SK-N-SH treated with all-trans-retinoic acid at 6 μM for 48 hours (cell line): ENCODE data around the gene ABCD3.
"Not testable (repeated sequence)": the region's sequence is repeated elsewhere in the genome, so short reads cannot be mapped to it uniquely, and the experiment has no call there.

ENCODE experiments used
- ATAC-seq: fragments of 200-7000 bp; cut with Tn5 transposase; 3 replicates; pipeline ENCODE4 v1.9.1; 2020; ENCODE audit warnings: mild to moderate bottlenecking, moderate library complexity
- ARNTL ChIP-seq: fragments of 450-650 bp; formaldehyde crosslinking; IDR thresholded peaks from 2 replicates; pipeline ENCODE4 v1.5.0; 2020; ENCODE audit warnings: low read depth, mild to moderate bottlenecking, moderate library complexity, borderline replicate concordance
- CSDC2 ChIP-seq: fragments of 250-450 bp; sonication (Bioruptor Pico); IDR thresholded peaks from 2 replicates; pipeline ENCODE4 v1.5.0; 2020; ENCODE audit warnings: mild to moderate bottlenecking, moderate library complexity
- ESRRG ChIP-seq: fragments of 250-450 bp; sonication (Bioruptor Pico); IDR thresholded peaks from 2 replicates; pipeline ENCODE4 v1.6.1; 2021; ENCODE audit warnings: mild to moderate bottlenecking
- GLIS3 ChIP-seq: fragments of 250-450 bp; sonication (Bioruptor Pico); IDR thresholded peaks from 2 replicates; pipeline ENCODE4 v1.5.0; 2020; ENCODE audit warnings: mild to moderate bottlenecking, moderate library complexity
- ISL1 ChIP-seq: fragments of 250-450 bp; sonication (Bioruptor Pico); IDR thresholded peaks from 2 replicates; pipeline ENCODE4 v2.1.2; 2022; ENCODE audit warnings: mild to moderate bottlenecking, moderate library complexity
- OSR1 ChIP-seq: fragments of 250-450 bp; sonication (Bioruptor Pico); IDR thresholded peaks from 2 replicates; pipeline ENCODE4 v1.8.0; 2022; ENCODE audit warnings: moderate library complexity, mild to moderate bottlenecking, inconsistent platforms
- PPARA ChIP-seq: fragments of 250-450 bp; sonication (Bioruptor Pico); IDR thresholded peaks from 2 replicates; pipeline ENCODE4 v1.5.0; 2020; ENCODE audit warnings: mild to moderate bottlenecking, borderline replicate concordance
- SNAI2 ChIP-seq: fragments of 250-450 bp; sonication (Bioruptor Pico); IDR thresholded peaks from 2 replicates; pipeline ENCODE4 v1.5.0; 2020; ENCODE audit warnings: mild to moderate bottlenecking, moderate library complexity
- ZC3H10 ChIP-seq: fragments of 250-450 bp; sonication (Bioruptor Pico); IDR thresholded peaks from 2 replicates; pipeline ENCODE4 v1.5.1; 2021; ENCODE audit warnings: mild to moderate bottlenecking, moderate library complexity
- ZFP30 ChIP-seq: fragments of 450-650 bp; formaldehyde crosslinking; IDR thresholded peaks from 2 replicates; pipeline ENCODE4 v1.5.0; 2022; ENCODE audit warnings: mild to moderate bottlenecking, moderate library complexity
- ZNF70 ChIP-seq: fragments of 450-650 bp; formaldehyde crosslinking; IDR thresholded peaks from 2 replicates; pipeline ENCODE4 v1.5.0; 2020; ENCODE audit warnings: mild to moderate bottlenecking, moderate library complexity
- TF ChIP-seq, protein P1 (sequence below): fragments of 250-450 bp; sonication (Bioruptor Pico); IDR thresholded peaks from 2 replicates; pipeline ENCODE4 v1.8.0; 2020; ENCODE audit warnings: mild to moderate bottlenecking, moderate library complexity, borderline replicate concordance
- TF ChIP-seq, protein P2 (sequence below): fragments of 250-450 bp; sonication (Bioruptor Pico); IDR thresholded peaks from 2 replicates; pipeline ENCODE4 v1.8.0; 2021; ENCODE audit warnings: low read depth, mild to moderate bottlenecking, moderate library complexity, borderline replicate concordance
- TF ChIP-seq, protein P3 (sequence below): fragments of 250-450 bp; sonication (Bioruptor Pico); IDR thresholded peaks from 2 replicates; pipeline ENCODE4 v1.5.0; 2020; ENCODE audit warnings: mild to moderate bottlenecking, moderate library complexity
- TF ChIP-seq, protein P4 (sequence below): fragments of 250-450 bp; sonication (Bioruptor Pico); IDR thresholded peaks from 2 replicates; pipeline ENCODE4 v1.5.1; 2021; ENCODE audit warnings: mild to moderate bottlenecking, moderate library complexity

Gene ABCD3

DNA sequence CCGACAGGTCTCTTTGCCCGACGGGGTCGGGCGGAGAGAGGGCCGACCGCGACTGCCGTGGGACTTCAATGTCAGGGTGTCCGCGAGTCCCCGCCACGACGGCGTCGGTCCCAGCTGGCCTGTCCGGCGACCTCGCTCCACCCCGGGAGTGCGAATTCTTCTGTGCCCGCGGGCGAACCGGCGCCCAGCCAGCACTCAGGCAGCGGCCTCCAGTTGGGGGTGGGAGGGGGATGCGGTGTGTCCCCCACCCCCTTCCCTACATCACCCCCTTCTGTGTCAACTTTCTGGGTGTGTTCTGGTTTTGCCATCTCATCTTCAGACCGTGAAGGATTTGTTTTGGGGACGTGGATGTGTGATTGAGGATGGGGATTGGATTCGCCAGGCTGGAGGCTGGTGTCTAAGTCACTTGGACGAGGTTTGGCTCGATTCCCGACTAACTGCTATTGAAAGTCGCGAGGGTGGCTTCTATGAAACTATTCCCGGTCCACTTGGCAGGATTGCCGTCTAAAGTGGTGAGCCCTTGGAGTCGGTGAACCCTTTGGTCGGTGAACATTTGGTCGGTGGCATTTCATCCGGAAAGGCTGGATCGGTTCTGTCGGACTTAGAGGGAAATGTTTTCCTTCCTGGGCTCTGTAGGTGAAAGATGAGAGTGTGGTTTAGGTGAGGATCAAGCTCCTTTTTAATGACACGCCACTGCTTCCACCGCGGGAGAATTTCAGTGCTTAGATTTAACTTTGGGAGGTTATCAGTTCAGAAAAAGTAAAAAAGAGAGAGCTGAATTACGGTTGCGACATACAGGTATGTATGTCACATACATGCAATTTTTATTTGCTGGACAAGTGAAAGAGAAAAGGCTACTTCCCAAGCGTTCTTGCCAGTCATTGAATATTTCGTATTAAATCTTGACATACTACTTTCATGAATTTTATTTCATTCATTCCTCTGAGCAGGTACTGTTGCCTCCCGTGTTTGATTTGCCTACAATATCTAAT is 771 bp downstream of the ABCD3 start:
- peak; percentile 36 for ATAC-seq
- TF ChIP-seq PPARA (CRISPR knock-in tag) (no peak), SNAI2 (CRISPR knock-in tag) (no peak), CSDC2 (CRISPR knock-in tag) (no peak), ZC3H10 (CRISPR knock-in tag) (no peak), ESRRG (CRISPR knock-in tag) (no peak), OSR1 (CRISPR knock-in tag) (no peak), ISL1 (CRISPR knock-in tag) (no peak), ZNF70 (CRISPR knock-in tag) (no peak), ARNTL (CRISPR knock-in tag) (no peak), ZFP30 (CRISPR knock-in tag) (no peak), GLIS3 (CRISPR knock-in tag) (no peak)
- TF ChIP-seq, protein P1, sequence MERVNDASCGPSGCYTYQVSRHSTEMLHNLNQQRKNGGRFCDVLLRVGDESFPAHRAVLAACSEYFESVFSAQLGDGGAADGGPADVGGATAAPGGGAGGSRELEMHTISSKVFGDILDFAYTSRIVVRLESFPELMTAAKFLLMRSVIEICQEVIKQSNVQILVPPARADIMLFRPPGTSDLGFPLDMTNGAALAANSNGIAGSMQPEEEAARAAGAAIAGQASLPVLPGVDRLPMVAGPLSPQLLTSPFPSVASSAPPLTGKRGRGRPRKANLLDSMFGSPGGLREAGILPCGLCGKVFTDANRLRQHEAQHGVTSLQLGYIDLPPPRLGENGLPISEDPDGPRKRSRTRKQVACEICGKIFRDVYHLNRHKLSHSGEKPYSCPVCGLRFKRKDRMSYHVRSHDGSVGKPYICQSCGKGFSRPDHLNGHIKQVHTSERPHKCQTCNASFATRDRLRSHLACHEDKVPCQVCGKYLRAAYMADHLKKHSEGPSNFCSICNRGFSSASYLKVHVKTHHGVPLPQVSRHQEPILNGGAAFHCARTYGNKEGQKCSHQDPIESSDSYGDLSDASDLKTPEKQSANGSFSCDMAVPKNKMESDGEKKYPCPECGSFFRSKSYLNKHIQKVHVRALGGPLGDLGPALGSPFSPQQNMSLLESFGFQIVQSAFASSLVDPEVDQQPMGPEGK, result no peak
- TF ChIP-seq, protein P2, sequence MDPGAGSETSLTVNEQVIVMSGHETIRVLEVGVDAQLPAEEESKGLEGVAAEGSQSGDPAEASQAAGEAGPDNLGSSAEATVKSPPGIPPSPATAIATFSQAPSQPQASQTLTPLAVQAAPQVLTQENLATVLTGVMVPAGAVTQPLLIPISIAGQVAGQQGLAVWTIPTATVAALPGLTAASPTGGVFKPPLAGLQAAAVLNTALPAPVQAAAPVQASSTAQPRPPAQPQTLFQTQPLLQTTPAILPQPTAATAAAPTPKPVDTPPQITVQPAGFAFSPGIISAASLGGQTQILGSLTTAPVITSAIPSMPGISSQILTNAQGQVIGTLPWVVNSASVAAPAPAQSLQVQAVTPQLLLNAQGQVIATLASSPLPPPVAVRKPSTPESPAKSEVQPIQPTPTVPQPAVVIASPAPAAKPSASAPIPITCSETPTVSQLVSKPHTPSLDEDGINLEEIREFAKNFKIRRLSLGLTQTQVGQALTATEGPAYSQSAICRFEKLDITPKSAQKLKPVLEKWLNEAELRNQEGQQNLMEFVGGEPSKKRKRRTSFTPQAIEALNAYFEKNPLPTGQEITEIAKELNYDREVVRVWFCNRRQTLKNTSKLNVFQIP (CRISPR knock-in tag), result no peak
- TF ChIP-seq, protein P3, sequence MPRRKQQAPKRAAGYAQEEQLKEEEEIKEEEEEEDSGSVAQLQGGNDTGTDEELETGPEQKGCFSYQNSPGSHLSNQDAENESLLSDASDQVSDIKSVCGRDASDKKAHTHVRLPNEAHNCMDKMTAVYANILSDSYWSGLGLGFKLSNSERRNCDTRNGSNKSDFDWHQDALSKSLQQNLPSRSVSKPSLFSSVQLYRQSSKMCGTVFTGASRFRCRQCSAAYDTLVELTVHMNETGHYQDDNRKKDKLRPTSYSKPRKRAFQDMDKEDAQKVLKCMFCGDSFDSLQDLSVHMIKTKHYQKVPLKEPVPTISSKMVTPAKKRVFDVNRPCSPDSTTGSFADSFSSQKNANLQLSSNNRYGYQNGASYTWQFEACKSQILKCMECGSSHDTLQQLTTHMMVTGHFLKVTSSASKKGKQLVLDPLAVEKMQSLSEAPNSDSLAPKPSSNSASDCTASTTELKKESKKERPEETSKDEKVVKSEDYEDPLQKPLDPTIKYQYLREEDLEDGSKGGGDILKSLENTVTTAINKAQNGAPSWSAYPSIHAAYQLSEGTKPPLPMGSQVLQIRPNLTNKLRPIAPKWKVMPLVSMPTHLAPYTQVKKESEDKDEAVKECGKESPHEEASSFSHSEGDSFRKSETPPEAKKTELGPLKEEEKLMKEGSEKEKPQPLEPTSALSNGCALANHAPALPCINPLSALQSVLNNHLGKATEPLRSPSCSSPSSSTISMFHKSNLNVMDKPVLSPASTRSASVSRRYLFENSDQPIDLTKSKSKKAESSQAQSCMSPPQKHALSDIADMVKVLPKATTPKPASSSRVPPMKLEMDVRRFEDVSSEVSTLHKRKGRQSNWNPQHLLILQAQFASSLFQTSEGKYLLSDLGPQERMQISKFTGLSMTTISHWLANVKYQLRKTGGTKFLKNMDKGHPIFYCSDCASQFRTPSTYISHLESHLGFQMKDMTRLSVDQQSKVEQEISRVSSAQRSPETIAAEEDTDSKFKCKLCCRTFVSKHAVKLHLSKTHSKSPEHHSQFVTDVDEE (CRISPR knock-in tag), result no peak
- TF ChIP-seq, protein P4, sequence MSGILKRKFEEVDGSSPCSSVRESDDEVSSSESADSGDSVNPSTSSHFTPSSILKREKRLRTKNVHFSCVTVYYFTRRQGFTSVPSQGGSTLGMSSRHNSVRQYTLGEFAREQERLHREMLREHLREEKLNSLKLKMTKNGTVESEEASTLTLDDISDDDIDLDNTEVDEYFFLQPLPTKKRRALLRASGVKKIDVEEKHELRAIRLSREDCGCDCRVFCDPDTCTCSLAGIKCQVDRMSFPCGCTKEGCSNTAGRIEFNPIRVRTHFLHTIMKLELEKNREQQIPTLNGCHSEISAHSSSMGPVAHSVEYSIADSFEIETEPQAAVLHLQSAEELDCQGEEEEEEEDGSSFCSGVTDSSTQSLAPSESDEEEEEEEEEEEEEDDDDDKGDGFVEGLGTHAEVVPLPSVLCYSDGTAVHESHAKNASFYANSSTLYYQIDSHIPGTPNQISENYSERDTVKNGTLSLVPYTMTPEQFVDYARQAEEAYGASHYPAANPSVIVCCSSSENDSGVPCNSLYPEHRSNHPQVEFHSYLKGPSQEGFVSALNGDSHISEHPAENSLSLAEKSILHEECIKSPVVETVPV (CRISPR knock-in tag), result no peak

DNA sequence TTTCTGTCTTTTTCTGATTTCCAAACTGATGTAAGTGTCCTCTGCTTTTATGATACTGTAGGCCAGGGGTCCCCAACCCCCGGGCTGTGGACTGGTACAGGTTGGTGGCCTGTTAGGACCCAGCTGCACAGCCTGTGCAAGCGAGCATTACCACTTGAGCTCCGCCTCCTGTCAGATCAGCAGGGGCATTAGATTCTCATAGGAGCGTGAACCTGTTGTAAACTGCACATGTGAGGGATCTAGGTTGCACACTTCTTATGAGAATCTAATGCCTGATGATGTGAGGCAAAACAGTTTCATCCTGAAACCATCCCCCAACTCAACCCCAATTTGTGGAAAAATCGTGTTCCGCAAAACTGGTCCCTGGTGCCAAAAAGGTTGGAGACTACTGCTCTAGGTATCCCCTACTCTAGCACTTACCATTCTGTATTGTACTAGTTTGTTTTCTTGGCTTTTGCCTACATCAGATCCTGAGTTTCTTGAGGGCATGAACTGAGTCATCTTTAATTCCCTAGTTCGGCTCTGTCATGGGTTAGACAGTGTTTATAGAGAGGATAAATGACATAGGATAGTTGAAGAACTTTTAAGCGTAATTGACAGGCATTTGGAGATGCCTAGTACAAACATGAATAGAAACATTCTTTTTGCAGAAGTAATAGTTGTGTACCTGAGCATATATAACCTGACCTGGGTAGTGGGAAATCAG is 4.1 kb downstream of the ABCD3 start:
- no peak for ATAC-seq

DNA sequence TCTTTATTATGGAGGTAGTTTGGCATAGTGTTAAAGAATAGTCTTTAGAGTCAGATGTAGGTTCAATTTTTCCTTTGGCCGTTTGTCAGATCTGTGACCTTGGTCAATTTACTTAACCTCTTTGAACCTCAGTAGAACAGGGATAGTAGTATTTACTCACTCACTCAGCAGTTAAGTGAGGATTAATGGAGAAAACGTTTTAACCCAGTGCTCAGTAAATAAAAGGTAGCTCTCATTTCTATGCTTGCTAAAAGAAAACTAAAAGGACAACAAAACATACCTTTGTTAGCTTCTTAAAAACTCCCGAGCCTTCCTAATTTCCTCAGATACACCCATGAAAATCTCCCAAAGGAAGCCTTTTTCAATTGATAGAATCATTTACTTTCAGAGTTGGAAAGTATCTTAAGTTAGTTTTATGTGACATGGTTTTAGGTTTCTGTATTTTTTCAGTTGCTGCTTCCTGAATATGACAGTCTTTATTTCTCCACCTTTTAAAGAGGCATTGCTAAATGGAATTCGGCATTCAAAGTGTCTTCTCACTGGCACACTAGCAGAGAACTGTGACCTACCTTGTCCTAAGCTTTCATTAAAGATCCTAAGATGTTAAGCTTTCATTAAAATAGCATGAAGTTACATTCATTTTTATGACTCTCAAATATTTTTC is 7.8 kb downstream of the ABCD3 start:
- no peak for ATAC-seq
- TF ChIP-seq, protein P1, result no peak

More for the DNA sequence above, 4.1 kb downstream of the ABCD3 start:
- TF ChIP-seq, protein P1, result no peak
- no peak for TF ChIP-seq SNAI2 (CRISPR knock-in tag)

DNA sequence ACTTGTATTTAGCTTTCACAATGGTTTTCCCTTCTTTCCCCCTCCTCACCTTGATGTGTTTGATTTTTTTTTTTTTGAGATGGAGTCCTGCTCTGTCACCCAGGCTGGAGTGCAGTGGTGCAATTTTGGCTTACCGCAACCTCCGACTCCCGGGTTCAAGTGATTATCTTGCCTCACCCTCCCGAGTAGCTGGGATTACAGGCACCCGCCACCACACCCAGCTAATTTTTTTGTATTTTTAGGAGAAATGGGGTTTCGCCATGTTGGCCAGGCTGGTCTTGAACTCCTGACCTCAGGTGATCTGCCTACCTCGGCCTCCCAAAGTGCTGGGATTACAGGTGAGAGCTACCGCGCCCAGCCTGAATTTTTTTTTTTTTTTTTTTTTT is 8.3 kb downstream of the ABCD3 start:
- ATAC-seq, result not testable (repeated sequence)
